ENCODE data around the gene MR1.

MR1 gene

DNA sequence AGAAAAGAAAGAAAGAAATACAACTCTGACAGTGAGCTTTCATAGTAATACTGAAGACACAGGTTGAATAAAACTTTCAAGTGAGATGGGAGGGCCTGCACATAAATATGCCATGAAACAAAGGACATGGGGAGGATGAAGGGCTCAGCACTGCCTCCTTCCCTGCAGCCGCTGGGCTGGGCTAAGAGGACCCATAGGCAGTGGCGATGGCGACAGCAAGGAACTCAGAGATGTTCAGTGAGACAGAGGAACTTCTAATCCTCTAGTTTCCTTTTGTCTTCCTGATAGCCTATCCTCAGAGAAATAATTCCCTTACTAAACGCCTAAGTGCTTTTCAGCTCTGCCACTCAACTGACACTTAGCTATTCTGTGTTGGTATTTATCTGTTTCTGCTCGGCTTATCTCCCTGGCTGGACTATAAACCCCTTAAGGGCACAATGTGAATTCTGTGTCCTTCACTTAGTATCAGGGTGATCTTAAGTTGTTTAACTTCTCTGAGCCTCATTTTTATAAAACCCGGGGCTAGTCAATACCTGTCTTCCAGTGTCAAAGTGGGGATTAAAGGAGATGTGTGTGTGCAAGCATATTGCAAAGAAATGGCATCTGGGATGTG lies 30.3 kb downstream of the MR1 start:
- no peak for DNase-seq (ENCODE audit: low read depth in 2 of 2)

DNA sequence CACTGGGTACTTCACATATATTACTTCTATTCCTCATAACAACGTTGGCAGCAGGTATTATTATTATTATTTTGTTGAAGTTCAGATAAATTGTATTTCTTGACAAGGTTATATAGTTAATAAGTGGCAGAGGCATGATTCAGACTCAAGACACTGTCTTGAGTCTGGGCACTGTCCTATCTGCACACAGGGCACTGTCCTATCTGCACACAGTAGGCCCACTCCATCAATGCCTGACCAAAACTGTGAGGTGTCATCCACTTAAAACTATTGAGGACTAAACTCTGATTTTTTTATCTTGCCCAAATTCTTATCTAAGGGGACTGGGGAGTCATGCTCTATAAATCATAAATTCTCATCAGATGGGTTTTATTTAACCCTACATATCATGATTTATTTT lies 30.9 kb downstream of the MR1 start:
- DNase-seq (ENCODE audit: low read depth in 2 of 2), result no peak

DNA sequence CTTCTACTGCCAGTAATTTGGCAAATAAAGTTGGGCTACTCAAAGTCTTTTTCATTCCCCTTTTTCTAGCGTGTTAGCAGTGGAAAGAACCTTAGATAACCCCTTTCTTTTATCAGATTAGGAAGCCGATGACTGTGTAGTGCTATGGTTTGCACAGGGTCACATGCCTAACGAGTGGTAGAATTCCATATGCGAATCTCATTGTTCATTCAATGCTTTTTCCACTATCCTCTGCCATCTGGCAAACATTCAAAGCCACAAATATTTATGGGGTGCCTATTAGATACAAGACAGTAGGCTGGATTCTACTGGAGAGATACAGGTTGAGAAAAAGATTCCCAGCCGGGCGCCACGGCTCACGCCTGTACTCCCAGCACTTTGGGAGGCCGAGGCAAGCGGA lies 39.9 kb downstream of the MR1 start:
- DNase-seq (ENCODE audit: low read depth in 2 of 2), result no peak

DNA sequence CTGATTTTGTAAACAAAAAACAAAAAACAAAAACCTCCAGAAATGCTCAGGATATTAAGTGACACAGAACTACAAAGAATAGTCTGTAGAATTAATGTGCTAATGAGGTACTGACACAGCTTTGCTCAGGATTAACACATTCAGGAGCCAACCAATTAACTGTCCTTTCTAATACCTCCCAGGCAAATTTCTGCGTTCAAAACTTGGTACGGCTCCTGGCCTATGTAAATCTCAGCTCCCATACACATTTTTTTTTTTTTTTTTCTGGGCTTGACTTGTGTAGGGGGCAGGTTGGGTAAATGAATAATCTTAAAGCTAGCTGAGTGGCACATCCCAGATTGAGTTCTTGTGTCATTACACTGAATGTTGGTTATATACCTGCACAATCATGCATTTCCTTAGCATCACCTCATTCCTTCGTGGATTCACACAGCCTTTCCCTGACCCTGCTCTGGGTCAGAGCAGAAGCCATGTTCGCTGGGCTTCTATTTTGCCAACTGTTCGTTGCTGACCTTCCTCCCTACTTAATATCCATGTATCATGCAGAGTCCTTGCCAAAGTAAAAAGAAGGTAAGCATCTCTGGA lies 42.1 kb downstream of the MR1 start:
- DNase-seq (ENCODE audit: low read depth in 2 of 2), result no peak

DNA sequence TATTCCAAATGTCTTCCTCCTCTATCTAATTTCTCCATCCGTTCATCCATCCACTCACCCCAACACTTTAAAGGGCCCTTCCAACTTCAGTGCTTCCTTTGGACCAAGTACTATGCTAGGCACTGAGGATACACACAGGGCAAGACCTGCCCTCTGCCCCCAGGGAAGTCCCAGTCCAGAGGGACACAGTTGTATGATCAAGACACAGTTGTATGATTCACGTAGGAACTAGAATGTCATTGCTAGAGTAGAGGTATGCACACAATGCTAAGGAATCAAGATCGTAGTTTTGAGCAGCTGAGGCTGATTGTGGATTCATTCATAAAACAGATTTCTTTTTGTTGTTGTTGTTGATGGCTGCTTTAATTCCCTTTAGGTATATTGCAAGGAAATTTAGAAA lies 43.1 kb downstream of the MR1 start:
- no peak for DNase-seq (ENCODE audit: low read depth in 2 of 2)

DNA sequence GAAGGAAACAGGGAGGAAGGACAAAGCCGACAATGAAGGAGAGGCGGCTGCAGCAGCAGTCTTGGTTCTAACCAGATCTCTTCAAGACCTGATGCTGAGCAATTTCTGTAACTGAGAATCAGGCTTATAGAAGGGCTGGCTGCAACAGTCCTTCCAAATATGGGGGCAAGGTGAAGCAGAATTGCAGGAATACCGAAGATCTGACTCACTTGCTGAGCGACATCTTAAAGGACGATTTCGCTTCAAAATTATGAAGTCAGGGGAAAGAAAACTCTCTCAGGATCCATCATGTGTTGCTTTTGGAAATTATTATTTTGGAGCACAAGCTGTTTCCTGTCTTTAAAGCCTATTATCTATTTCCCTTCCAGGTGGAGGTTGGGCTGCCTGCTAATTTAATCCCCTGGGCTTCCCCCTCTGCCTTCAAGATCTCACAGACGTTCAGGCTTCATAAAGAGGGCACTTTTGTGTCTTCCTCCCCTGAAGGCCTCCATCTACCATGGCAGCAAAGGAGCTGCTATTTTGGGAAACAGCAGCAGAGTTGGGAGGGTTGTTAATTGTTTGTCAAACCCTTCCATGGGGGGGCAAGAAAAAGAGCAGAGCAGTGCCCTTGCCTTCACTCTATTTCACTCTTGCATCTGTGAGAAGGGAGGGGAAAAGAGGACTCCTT lies 43.9 kb downstream of the MR1 start:
- no peak for DNase-seq (ENCODE audit: low read depth in 2 of 2)

DNA sequence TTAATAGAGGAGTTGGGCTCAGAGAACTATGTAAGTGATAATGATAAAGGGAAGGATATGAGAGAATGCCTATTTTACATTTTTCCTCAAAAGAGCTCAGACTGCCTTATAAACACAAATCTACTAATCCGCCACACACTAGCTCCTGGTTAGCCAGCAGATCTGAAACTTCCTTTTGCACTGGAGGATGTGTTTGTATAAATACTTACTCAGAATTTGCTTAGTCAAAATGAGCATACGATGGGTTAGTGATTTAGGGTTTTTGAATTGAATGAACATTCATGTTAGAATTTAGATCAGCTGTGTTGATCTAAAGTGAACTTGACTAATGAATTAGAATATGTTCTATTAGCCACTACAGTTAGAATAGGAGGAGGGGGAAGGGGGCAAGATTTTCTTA lies 45.6 kb downstream of the MR1 start:
- DNase-seq (ENCODE audit: low read depth in 2 of 2), result no peak

DNA sequence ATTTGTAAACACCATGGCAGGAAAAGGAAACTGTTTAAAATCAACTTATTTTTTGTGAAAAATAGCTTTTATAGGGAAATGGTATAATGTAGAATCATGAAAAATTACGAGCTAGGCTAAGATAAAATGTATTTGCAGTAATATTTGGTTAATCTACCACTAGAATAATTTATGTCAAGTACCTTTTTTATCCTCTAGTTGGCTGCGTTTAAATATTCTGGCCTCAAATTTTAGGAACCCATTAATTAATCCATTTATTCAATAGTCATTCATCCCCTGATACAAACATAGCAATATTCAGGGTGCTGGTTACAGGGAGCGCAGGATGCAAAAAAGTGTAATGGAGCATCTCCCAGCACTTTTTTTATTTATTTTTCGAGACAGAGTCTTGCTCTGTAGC lies 46.1 kb downstream of the MR1 start:
- no peak for DNase-seq (ENCODE audit: low read depth in 2 of 2)

DNA sequence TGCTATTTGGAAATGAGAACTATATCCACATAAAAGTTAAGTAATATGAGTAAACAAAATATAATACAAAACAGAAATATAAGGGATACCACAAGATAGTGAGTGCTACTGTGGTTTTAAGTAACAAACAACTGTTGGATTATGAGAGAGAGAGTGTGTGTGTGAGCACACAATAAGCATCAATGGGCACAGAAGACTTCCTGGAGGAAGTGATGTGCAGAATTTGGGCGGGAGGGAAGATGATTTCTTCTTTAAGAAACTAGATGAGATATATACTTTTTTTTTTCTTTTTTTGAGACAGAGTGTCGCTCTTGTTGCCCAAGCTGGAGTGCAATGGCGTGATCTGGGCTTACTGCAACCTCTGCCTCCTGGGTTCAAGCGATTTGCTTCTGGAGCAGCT lies 46.8 kb downstream of the MR1 start:
- no peak for DNase-seq (ENCODE audit: low read depth in 2 of 2)

DNA sequence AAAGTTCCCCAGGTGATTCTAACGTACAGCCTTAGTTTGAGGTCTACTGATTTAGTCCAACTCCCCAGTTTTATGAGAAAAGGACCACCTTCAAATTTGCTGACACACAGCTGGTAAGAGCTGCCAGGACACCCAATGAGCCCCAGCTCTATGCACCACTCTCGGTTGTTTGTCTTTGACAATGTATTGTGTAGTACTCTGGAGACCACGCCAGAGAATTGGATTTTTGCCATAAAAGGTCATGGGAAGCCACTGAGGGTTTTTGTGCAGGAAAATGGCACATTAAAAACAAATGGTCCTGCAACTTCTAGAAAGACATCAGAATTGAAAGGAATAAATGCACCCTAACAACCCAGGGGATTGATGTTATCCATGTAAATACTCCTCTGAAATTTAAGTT lies 47.6 kb downstream of the MR1 start:
- DNase-seq (ENCODE audit: low read depth in 2 of 2), result no peak

DNA sequence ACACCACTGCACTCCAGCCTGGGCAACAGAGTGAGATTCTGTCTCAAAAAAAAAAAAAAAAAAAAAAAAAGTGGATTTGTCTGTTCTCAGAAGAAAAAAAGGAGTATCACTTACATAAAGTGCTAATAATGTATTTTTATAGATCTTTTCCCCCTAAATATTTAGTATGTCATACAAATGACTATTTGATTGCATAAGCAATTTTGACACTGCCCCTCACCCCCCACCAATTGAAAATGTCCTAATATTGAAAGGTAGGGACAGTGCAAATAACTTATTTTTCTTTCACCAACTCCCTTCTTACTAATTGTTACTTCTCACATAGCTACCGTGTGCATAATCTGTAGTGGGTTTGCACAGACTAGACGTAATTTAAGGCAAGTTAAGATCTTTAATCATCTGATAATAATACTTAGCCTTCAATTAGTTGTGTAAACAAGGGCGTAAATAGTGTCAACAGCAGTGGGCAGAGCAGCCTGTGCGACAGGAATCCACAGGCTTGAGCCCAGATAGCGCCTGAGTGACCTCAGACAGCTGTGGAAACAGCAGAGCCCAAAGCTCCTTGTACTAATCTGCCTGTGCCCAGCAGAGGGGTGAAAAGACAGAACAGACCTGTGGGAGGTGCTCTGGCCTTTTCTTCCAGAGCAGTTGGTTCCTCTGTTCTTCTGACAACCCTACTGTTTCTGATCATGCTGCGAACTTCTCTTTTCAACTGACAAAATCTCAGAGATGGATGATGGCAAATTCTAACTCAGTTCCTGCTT lies 50.2 kb downstream of the MR1 start:
- peak in 1 of 2 donors; percentile 36 for DNase-seq (ENCODE audit: low read depth in 2 of 2)

DNA sequence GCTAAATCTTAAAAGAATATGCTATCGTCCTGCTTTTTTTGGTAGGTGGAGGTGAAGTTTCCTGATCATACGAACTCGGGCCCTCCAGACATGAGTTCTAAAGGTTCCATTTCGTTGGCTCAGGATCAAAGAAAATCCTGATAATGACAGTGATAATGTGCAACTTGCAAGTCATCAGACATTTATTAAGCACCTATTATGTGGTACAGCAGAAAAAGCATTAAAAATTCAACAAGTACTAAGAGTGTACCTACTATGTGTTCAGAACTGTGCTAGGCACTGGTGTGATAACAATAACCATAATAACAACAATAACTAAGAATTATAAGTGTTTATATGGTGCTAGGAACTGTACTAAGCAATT lies 50.8 kb downstream of the MR1 start:
- DNase-seq (ENCODE audit: low read depth in 2 of 2), result no peak

DNA sequence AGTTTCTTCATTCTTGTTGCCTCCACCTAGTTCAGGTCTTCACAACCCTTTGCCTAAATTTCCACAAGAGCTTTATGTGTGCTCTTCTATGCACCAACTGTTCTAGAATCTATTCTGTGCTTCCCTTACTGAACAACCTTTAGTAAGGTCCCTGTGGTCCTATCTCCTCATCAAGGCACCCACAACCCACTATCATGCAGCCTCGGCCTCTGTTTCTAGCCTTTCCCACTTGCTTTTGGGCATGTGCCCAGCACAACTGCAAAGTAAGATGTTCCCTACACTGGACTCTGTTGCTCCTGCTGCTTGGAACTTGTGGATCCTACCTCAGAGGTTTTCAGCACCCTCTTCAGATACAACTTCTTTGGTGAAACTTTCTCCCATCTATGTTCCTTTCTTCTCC lies 52.3 kb downstream of the MR1 start:
- DNase-seq (ENCODE audit: low read depth in 2 of 2), result no peak

DNA sequence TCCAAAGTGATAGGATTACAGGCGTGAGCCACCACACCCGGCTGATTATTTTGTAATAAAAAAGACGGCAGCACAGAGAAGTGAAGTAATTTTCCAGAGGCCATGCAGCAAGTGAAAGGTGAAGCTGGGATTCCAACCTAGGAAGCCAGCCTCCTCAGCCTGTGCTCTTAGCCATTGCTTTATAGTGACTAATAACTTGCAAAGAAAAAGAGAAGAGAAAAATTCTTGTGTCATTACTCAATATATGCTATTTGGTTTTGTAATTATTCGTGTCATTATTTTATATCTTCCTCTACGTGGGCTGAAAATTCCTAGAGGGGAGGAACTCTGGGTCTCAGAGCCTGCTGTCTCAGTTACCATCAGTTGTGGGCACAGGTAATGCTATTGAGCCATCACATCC lies 53.1 kb downstream of the MR1 start:
- DNase-seq (ENCODE audit: low read depth in 2 of 2), result no peak

DNA sequence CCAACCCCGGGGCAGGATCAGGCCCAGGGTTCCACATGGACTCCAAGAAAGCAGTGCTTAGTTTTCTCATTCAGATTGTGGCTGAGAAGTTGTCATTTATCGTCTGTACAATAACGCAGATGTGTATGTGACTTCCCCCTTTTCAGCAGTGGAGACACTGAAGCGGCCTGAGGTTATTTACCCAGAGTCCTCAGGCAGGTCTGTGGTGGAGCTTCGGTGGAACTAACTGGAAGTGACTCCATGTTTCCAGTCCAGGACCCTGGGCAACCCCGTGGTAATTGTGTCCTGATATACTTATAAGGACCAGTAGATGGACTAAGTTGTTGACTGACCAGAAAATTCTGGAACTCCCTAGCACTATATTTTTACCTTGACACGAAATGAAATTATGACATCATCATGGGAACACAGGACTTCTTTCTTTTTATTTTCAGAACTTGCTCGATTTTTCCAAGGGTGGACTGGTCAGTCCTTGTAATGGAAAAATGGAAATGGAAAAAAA lies 53.7 kb downstream of the MR1 start:
- DNase-seq (ENCODE audit: low read depth in 2 of 2), result no peak

DNA sequence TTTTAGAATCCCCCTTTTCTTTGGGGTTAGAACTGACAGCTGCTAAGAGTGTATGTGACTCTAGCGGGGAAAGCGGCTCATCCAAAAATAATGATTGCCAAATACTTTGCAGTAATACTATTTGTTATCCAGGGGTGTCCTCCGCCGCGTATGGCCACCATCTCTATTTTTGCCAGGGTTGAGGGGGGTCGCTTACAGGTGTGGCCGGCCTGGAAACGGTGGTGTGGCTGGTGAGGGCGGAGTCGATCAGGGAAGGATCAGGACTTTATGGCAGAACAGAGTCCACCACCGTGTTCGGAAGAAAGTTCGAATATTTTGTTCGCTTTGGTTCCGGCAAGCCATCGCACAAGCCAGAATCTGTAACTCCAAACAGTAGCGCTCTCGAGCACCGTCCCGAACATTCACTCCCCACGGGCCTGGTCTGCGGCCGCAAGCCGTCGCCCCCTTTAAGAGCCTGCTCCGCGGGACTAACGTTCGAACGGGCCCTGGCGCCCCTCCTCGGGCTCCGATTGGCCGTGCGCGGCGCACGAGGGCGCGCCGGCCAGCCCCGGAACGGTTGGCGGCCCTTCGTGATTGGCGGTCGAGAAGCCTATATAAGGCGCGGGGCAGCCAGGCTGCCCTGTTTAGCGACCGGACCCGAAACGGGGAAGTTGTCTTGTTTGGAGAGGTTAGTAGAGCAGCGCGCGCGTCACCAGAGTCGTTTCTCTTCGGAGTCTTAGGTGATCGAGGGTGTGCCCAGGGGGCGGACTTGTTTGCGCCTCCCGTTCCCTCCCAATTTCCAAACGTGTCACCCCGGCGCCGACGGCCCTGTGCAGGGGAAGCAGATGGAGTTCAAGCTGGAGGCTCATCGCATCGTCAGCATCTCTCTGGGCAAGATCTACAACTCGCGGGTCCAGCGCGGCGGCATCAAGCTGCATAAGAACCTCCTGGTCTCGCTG lies 54.6 kb downstream of the MR1 start, which contains the start of gene IER5:
TSS of gene IER5 (plus strand) at position 622 of the 938 bp plus-strand sequence. CDS start at position 825, 203 bp downstream.
- peak; percentile 92 to 93 for DNase-seq (ENCODE audit: low read depth in 2 of 2)

DNA sequence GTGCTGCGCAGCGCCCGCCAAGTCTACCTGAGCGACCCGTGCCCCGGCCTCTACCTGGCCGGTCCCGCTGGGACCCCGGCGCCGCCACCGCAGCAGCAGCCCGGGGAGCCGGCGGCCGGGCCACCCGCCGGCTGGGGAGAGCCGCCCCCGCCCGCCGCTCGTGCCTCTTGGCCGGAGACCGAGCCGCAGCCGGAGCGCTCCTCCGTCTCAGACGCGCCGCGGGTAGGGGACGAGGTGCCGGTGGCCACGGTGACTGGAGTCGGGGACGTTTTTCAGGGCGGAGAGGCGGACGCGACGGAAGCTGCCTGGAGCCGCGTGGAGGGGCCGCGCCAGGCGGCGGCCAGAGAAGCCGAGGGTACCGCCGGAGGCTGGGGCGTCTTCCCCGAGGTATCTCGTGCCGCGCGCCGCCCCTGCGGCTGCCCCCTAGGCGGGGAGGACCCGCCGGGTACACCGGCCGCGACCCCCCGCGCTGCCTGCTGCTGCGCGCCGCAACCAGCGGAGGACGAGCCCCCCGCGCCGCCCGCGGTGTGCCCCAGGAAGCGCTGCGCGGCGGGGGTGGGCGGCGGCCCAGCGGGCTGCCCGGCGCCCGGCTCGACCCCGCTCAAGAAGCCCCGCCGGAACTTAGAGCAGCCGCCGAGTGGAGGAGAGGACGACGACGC lies 55.4 kb downstream of the MR1 start:
- DNase-seq (ENCODE audit: low read depth in 2 of 2), result peak in 1 of 2 donors; percentile 33

DNA sequence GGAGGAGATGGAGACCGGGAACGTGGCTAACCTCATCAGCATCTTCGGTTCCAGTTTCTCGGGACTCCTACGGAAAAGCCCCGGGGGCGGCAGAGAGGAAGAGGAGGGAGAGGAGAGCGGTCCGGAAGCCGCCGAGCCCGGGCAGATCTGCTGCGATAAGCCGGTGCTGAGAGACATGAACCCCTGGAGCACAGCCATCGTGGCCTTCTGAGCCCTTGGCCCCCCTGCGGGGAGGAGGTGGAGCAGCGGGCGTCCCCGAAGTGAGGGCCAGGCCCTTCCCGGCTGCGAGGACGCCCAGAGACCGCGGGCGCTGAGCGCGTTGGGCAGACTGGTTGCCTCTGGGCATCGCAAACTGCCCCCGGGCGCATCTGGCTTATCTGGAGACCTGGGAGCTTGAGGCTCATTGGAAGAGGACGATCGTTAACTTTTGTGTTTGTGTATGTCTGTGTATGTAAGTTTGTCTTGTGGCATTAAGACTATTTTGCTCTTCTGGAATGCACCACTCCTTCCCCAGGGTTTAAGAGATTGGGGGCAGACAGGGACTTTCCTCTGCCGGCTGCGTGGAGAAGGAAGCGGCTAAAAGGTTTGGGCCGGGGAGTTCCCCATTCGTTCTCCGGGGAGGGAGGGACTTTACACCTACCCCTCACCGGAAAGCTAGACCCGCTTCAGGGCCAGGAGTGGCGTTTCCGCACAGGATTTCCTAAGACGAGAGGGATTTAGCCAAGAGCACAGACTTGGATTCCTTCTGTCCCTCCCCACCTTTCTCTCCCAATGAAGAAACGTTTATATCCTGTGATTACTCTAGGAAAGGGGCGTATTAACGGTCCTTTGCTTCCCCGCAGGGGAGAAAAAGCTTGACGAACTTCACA lies 56.1 kb downstream of the MR1 start:
- peak; percentile 71 to 74 for DNase-seq (ENCODE audit: low read depth in 2 of 2)

DNA sequence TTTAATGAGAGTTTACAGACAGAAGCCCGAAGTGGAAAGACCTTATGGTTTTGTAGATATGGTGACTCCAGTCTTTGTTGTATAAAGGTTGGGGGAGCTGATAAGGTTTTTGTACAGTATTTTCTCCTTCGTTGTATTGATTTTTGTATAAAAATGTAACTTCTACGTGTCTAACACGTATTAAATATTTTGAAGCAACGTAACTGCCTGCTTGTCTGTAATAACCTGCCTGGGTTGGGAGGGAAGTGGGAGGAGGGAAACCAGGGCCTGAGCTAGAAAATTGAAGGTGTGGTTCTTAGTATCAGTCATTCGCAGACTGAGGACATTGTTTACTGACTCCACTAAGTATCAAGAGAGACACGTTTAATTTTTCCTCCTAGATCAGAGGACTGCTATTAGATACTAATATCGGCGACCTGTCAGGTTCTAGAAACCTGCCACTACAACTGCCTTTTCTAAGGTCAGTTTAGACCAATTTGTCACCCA lies 56.9 kb downstream of the MR1 start:
- no peak for DNase-seq (ENCODE audit: low read depth in 2 of 2)
